T-helper 2 cell treated with Interferon-gamma antibody and Interleukin-4, amounts not matched to agents 5 μg/mL and 100 μg/mL, for 36 hours (primary cell): ENCODE results near the gene PFKP.

Experiments
- DNase-seq: peaks from one replicate; pipeline ENCODE4 v3.0.0; 2021; ENCODE audit warnings: low spot score
- H3K27ac Mint-ChIP-seq: one replicate; pipeline ENCODE4 v1.8.0; 2021; ENCODE audit warnings: mild to moderate bottlenecking, mixed read lengths
- H3K27me3 Mint-ChIP-seq: one replicate; pipeline ENCODE4 v1.8.0; 2021; ENCODE audit warnings: low read depth, mixed read lengths
- H3K36me3 Mint-ChIP-seq: one replicate; pipeline ENCODE4 v1.8.0; 2021; ENCODE audit warnings: low read depth, mixed read lengths
- H3K4me1 Mint-ChIP-seq: one replicate; pipeline ENCODE4 v1.8.0; 2021; ENCODE audit warnings: low read depth, mixed read lengths
- H3K4me3 Mint-ChIP-seq: one replicate; pipeline ENCODE4 v1.8.0; 2022; ENCODE audit warnings: mild to moderate bottlenecking, moderate library complexity, mixed read lengths
- H3K9me3 Mint-ChIP-seq: one replicate; pipeline ENCODE4 v1.8.0; 2021; ENCODE audit warnings: mixed read lengths

PFKP gene

GRCh38 chr10:3116508-3117100, 49.3 kb downstream of the PFKP start:
- H3K27ac Mint-ChIP-seq: no peak overlapping the region
- H3K27me3 Mint-ChIP-seq: no peaks in the 10 kb centered on the region
- no peak overlapping the region for H3K4me3 Mint-ChIP-seq
- DNase-seq: no peak
- H3K36me3 Mint-ChIP-seq: peaks cover 70% of the 10 kb centered on the region
- H3K4me1 Mint-ChIP-seq: no peaks in the 10 kb centered on the region
- no peaks in the 10 kb centered on the region for H3K9me3 Mint-ChIP-seq

- Mint-ChIP-seq H3K4me1 (no peaks in the 10 kb centered on the region), H3K27me3 (no peaks in the 10 kb centered on the region), H3K36me3 (peaks cover 67% of the 10 kb centered on the region), H3K27ac (no peak overlapping the region), H3K4me3 (no peak overlapping the region), H3K9me3 (no peaks in the 10 kb centered on the region)
- DNase-seq: no peak
These were observed 50.1 kb downstream of the PFKP start for GRCh38 chr10:3117486-3117885.

- Mint-ChIP-seq H3K9me3 (no peaks in the 10 kb centered on the region), H3K4me1 (no peaks in the 10 kb centered on the region), H3K4me3 (no peak overlapping the region), H3K27me3 (no peaks in the 10 kb centered on the region), H3K27ac (no peak overlapping the region), H3K36me3 (peaks cover 67% of the 10 kb centered on the region)
- no peak for DNase-seq
These were observed 51.3 kb downstream of the PFKP start for GRCh38 chr10:3118641-3119091.

DNA sequence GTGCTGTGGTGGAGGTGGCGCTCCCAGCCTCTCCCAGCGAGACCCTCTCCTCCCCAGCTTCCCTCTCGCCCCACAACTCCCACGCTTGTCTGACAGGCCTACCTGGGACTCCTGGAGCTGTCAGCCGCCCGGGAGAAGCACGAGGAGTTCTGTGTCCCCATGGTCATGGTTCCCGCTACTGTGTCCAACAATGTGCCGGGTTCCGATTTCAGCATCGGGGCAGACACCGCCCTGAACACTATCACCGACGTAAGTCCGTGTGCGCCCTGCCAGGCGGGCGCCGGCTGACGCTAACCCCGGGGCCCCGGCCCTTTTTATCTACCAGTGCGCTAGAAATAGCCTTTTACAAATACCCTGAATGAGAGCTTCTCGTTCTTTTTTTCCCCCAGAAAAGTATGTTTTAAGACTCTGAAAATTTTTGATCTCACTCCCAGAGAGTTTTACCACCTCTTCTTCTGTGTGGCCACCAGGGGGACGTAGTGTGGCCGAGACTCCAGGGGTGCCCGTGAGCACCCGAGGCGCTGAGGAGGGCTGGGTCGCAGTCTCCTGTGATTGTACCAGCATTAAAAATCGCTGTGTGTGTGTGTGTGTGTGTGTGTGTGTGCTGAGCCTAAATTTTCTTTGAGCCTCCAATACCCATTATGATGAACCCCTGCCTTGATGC, 52.6 kb downstream of the PFKP start:
- H3K4me3 Mint-ChIP-seq: no peak overlapping the region
- no peak for DNase-seq
- no peaks in the 10 kb centered on the region for H3K27me3 Mint-ChIP-seq
- H3K9me3 Mint-ChIP-seq: no peaks in the 10 kb centered on the region
- peaks cover 56% of the 10 kb centered on the region for H3K36me3 Mint-ChIP-seq
- no peak overlapping the region for H3K27ac Mint-ChIP-seq
- no peaks in the 10 kb centered on the region for H3K4me1 Mint-ChIP-seq

- H3K9me3 Mint-ChIP-seq: no peaks in the 10 kb centered on the region
- no peak overlapping the region for H3K27ac Mint-ChIP-seq
- no peak for DNase-seq
- no peaks in the 10 kb centered on the region for H3K4me1 Mint-ChIP-seq
- peaks cover 43% of the 10 kb centered on the region for H3K36me3 Mint-ChIP-seq
- no peak overlapping the region for H3K4me3 Mint-ChIP-seq
- no peaks in the 10 kb centered on the region for H3K27me3 Mint-ChIP-seq
These were observed 54.7 kb downstream of the PFKP start for GRCh38 chr10:3122034-3122433.

DNA sequence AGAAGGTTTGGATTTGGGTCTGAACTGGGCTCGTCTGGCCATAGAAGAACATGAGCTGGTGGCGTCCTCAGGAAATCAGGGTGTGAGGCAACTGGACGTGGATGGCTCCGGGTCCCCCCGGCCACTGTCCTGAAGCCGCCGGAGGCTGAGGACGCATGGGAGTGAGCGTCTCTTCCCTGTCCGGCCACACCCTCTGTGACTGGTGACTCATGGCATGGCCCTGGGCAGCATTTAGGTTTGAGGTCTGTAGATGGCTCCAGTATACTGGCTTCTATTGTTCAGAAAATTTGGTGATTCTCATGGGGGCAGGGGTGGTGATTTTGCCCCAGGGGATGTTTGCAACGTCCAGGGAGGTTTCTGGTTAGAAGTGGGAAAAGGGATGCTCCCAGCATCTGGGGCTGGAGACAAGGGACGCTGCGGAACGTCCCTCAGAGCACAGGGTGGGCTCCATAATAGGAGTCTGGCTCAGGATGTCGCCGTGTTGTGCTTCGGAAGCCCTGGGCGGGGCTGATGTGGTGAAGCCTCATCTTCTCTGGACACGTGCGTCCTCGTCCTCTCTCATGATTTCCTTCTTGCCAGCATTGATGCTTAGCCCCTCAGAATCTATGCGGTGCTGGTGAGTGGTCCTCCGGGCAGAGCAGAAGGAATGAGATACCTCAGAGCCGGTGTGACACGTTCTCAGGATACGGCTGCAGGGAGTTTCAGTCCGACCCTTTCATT, 55.3 kb downstream of the PFKP start:
- DNase-seq: no peak
- Mint-ChIP-seq H3K27ac (no peak overlapping the region), H3K9me3 (no peaks in the 10 kb centered on the region), H3K36me3 (peaks cover 41% of the 10 kb centered on the region), H3K27me3 (no peaks in the 10 kb centered on the region), H3K4me3 (no peak overlapping the region), H3K4me1 (no peaks in the 10 kb centered on the region)

GRCh38 chr10:3123571-3124411, 56.4 kb downstream of the PFKP start:
- H3K36me3 Mint-ChIP-seq: peaks cover 41% of the 10 kb centered on the region
- H3K9me3 Mint-ChIP-seq: no peaks in the 10 kb centered on the region
- H3K27me3 Mint-ChIP-seq: no peaks in the 10 kb centered on the region
- no peaks in the 10 kb centered on the region for H3K4me1 Mint-ChIP-seq
- H3K4me3 Mint-ChIP-seq: no peak overlapping the region
- no peak for DNase-seq
- H3K27ac Mint-ChIP-seq: no peak overlapping the region

DNA sequence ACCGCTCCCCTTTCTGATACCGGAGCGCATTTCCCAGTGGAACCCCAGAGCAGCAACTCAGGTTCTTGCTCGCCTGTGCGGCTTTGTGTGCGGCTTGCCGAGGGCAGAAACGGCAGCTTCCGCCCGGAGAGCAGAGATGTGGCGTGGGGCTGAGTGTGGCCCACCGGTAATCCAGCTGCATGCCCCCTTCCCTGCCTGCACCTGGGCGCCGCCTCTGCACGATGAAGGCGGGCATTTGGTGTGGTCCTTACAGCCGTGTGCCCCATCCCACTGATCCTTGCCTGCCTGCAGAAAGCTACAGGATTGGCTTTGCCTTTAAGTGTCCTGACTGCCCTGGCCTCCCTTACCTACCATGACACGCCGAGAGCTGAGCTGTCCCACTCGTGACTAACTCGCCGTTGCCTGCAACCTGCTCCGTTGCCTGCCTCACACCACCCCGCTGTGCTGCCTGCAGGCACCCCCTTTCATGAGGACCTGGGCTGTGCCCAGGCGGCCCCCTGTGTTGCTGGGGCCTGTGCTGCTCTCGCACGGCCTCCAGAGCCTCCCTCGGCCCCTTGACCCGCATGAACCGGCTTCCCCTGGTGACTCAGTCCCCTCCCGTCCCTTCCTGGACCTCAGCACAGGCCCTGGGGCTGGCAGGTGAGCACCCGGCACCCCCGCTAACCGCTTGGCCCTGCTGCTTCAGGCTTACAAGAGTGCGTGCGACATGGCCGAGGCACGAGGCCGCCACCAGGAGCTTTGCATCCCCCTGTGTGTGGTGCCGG, 57.2 kb downstream of the PFKP start:
- Mint-ChIP-seq H3K27me3 (no peaks in the 10 kb centered on the region), H3K36me3 (peaks cover 44% of the 10 kb centered on the region), H3K9me3 (no peaks in the 10 kb centered on the region), H3K27ac (no peak overlapping the region), H3K4me3 (no peak overlapping the region), H3K4me1 (no peaks in the 10 kb centered on the region)
- no peak for DNase-seq

- H3K4me1 Mint-ChIP-seq: no peaks in the 10 kb centered on the region
- H3K36me3 Mint-ChIP-seq: peaks cover 49% of the 10 kb centered on the region
- H3K27ac Mint-ChIP-seq: no peak overlapping the region
These were observed 58.3 kb downstream of the PFKP start for GRCh38 chr10:3125527-3126170.

DNA sequence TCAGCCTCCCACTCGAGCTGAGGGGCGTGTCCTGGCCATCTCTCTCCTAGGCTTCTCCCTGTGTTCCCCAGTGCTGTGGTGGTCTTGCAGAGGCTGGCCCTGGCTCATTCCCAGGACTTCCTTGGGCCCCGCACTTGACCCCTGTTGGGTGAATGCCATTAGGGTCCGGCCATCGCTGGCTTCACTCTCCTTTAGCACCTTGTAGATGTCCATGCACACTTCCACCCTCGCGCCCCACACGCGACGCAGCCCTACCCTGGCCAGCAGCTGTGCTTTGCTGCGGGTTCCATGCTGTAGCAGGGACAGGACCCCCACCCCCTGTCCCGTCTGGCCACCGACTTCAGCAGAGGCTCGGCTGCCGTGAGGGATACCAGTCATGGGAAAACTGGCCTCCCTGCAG, 58.9 kb downstream of the PFKP start:
- DNase-seq: no peak

More at GRCh38 chr10:3125527-3126170, 58.3 kb downstream of the PFKP start:
- Mint-ChIP-seq H3K9me3 (no peaks in the 10 kb centered on the region), H3K4me3 (no peak overlapping the region), H3K27me3 (no peaks in the 10 kb centered on the region)
- DNase-seq: no peak

GRCh38 chr10:3126741-3127346, 59.5 kb downstream of the PFKP start:
- no peaks in the 10 kb centered on the region for H3K9me3 Mint-ChIP-seq
- no peaks in the 10 kb centered on the region for H3K4me1 Mint-ChIP-seq
- no peaks in the 10 kb centered on the region for H3K27me3 Mint-ChIP-seq
- H3K4me3 Mint-ChIP-seq: no peak overlapping the region
- peaks cover 52% of the 10 kb centered on the region for H3K36me3 Mint-ChIP-seq
- DNase-seq: no peak
- no peak overlapping the region for H3K27ac Mint-ChIP-seq

More for the DNA sequence above, 58.9 kb downstream of the PFKP start:
- Mint-ChIP-seq H3K36me3 (peaks cover 49% of the 10 kb centered on the region), H3K9me3 (no peaks in the 10 kb centered on the region), H3K27ac (no peak overlapping the region), H3K4me3 (no peak overlapping the region), H3K4me1 (no peaks in the 10 kb centered on the region), H3K27me3 (no peaks in the 10 kb centered on the region)

GRCh38 chr10:3127921-3128320, 60.6 kb downstream of the PFKP start:
- Mint-ChIP-seq H3K27ac (no peak overlapping the region), H3K27me3 (no peaks in the 10 kb centered on the region), H3K4me3 (no peak overlapping the region), H3K9me3 (no peaks in the 10 kb centered on the region), H3K36me3 (peaks cover 52% of the 10 kb centered on the region), H3K4me1 (no peaks in the 10 kb centered on the region)
- no peak for DNase-seq
